GM23338 (cell line): ENCODE data around the gene BEGAIN.

Experiments
- EZH2 ChIP-seq: fragments of 200-600 bp; sonication (generic); IDR thresholded peaks from one replicate; pipeline ENCODE4 v1.8.0; 2017; ENCODE audit warnings: antibody characterized with exemption, mild to moderate bottlenecking, low read depth; ENCODE audit not compliant: unreplicated experiment
- EZH2phosphoT487 ChIP-seq: fragments of 200-600 bp; sonication (generic); IDR thresholded peaks from one replicate; pipeline ENCODE4 v1.8.1; 2018; ENCODE audit warnings: antibody characterized with exemption; ENCODE audit not compliant: unreplicated experiment
- JUNB ChIP-seq: IDR thresholded peaks from one replicate; pipeline ENCODE4 v1.6.1; 2016; ENCODE audit warnings: antibody characterized with exemption; ENCODE audit not compliant: unreplicated experiment
- NANOG ChIP-seq: IDR thresholded peaks from 2 replicates; pipeline ENCODE4 v1.6.1; 2016; ENCODE audit warnings: antibody characterized with exemption, borderline replicate concordance
- POLR2AphosphoS5 ChIP-seq: IDR thresholded peaks from 2 replicates; pipeline ENCODE4 v1.6.1; 2016; ENCODE audit warnings: antibody characterized with exemption, low read depth
- ZNF331 ChIP-seq: fragments of 250-450 bp; sonication (Bioruptor Pico); IDR thresholded peaks from 2 replicates; pipeline ENCODE4 v1.5.0; 2020; ENCODE audit warnings: low read depth, mild to moderate bottlenecking, moderate library complexity
- TF ChIP-seq, protein P1 (sequence below), 2 experiments: fragments of 200-600 bp in 1 of 2; sonication (generic) in 1 of 2; conservative IDR thresholded peaks; 2 replicates each; pipeline versions ENCODE4 v1.5.1 to v1.6.1; 2016 to 2017; ENCODE audit warnings: antibody characterized with exemption in 2 of 2, low read depth in 2 of 2, mild to moderate bottlenecking in 2 of 2, moderate library complexity in 1 of 2
- TF ChIP-seq, protein P2 (sequence below): IDR thresholded peaks from one replicate; pipeline ENCODE4 v1.6.1; 2018; ENCODE audit warnings: antibody characterized with exemption; ENCODE audit not compliant: unreplicated experiment
- TF ChIP-seq, protein P3 (sequence below): IDR thresholded peaks from 2 replicates; pipeline ENCODE4 v1.6.1; 2016; ENCODE audit warnings: antibody characterized with exemption

DNA sequence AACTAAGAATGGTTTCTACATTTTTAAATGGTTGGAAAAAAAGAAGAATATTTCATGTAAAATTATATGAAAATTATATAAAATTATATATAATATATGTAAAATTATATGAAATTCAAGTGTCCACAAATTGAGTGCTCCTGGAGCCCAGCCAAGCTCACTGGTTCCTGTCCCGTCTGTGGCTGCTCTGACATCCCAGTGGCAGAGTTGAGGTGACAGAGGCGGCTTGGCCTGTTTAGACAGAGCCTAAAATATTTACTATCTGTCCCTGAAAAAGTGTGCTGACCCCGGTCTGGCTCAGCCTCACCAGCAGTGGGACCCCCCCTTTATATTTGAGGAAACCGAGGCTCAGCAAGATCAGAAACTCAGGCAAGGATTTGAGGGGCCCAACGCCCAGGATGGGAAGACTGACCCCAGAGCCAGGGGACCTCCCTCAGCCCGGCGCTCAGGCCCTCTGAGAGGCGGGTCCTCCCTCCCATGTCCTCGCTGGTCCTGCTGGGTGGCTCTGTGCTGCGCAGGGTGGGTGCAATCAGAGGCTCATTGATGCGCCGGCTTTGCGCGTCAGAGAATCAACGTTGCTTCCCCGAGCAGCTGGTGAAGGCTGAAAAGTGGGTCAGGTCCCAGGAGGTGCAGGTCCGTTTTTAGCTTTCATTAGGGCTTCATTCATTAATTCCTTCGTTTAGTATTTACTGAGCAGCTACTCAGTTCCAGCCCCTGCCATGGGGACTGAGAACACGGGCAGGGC lies 21.5 kb upstream of the BEGAIN start:
- TF ChIP-seq, protein P1, sequence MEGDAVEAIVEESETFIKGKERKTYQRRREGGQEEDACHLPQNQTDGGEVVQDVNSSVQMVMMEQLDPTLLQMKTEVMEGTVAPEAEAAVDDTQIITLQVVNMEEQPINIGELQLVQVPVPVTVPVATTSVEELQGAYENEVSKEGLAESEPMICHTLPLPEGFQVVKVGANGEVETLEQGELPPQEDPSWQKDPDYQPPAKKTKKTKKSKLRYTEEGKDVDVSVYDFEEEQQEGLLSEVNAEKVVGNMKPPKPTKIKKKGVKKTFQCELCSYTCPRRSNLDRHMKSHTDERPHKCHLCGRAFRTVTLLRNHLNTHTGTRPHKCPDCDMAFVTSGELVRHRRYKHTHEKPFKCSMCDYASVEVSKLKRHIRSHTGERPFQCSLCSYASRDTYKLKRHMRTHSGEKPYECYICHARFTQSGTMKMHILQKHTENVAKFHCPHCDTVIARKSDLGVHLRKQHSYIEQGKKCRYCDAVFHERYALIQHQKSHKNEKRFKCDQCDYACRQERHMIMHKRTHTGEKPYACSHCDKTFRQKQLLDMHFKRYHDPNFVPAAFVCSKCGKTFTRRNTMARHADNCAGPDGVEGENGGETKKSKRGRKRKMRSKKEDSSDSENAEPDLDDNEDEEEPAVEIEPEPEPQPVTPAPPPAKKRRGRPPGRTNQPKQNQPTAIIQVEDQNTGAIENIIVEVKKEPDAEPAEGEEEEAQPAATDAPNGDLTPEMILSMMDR (conservative IDR thresholded peaks at IDR 0.05; ENCODE audit: low read depth in 2 of 2): no peak
- TF ChIP-seq POLR2AphosphoS5 (no peak), EZH2 (no peak), ZNF331 (CRISPR knock-in tag) (no peak), JUNB (no peak), NANOG (no peak), EZH2phosphoT487 (no peak)
- TF ChIP-seq, protein P2, sequence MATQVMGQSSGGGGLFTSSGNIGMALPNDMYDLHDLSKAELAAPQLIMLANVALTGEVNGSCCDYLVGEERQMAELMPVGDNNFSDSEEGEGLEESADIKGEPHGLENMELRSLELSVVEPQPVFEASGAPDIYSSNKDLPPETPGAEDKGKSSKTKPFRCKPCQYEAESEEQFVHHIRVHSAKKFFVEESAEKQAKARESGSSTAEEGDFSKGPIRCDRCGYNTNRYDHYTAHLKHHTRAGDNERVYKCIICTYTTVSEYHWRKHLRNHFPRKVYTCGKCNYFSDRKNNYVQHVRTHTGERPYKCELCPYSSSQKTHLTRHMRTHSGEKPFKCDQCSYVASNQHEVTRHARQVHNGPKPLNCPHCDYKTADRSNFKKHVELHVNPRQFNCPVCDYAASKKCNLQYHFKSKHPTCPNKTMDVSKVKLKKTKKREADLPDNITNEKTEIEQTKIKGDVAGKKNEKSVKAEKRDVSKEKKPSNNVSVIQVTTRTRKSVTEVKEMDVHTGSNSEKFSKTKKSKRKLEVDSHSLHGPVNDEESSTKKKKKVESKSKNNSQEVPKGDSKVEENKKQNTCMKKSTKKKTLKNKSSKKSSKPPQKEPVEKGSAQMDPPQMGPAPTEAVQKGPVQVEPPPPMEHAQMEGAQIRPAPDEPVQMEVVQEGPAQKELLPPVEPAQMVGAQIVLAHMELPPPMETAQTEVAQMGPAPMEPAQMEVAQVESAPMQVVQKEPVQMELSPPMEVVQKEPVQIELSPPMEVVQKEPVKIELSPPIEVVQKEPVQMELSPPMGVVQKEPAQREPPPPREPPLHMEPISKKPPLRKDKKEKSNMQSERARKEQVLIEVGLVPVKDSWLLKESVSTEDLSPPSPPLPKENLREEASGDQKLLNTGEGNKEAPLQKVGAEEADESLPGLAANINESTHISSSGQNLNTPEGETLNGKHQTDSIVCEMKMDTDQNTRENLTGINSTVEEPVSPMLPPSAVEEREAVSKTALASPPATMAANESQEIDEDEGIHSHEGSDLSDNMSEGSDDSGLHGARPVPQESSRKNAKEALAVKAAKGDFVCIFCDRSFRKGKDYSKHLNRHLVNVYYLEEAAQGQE: no peak
- TF ChIP-seq, protein P3, sequence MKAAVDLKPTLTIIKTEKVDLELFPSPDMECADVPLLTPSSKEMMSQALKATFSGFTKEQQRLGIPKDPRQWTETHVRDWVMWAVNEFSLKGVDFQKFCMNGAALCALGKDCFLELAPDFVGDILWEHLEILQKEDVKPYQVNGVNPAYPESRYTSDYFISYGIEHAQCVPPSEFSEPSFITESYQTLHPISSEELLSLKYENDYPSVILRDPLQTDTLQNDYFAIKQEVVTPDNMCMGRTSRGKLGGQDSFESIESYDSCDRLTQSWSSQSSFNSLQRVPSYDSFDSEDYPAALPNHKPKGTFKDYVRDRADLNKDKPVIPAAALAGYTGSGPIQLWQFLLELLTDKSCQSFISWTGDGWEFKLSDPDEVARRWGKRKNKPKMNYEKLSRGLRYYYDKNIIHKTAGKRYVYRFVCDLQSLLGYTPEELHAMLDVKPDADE: no peak
